ENCODE data around the gene CIC. TPM values are rescaled to one million over a fixed set of nuclear protein-coding genes. Genes with fewer than 3 reads are reported as not detected.

Gene CIC
- total and polyA plus RNA-seq, 2 of the 13 experiments (the other 11 are each of a cell fraction or from before 2014, with no cell fraction given) = 5.9 to 8.0 TPM

- peak; percentile 40; the same call in 1 of the 2 replicates for TF ChIP-seq SPEN (CRISPR knock-in tag; IDR thresholded peaks at IDR 0.05; ENCODE audit: low read depth)
- no peak for TF ChIP-seq RORA (CRISPR knock-in tag; IDR thresholded peaks at IDR 0.05)
- TF ChIP-seq ZNF3 (CRISPR knock-in tag; IDR thresholded peaks at IDR 0.05) = no peak
- no peak for TF ChIP-seq FOXK2 (IDR thresholded peaks at IDR 0.05)
- no peak for TF ChIP-seq ZNF333 (CRISPR knock-in tag; IDR thresholded peaks at IDR 0.05; ENCODE audit: borderline replicate concordance)
- no peak for TF ChIP-seq ZNF343 (CRISPR knock-in tag; IDR thresholded peaks at IDR 0.05)
- 0 out of 2 replicates have a peak, but pooled peaks have one; percentile 17 for TF ChIP-seq ZNF580 (CRISPR knock-in tag; IDR thresholded peaks at IDR 0.05; ENCODE audit: borderline replicate concordance, low read depth)
- TF ChIP-seq ZSCAN20 (CRISPR knock-in tag; IDR thresholded peaks at IDR 0.05; ENCODE audit: borderline replicate concordance) = no peak
- TF ChIP-seq, protein P1, sequence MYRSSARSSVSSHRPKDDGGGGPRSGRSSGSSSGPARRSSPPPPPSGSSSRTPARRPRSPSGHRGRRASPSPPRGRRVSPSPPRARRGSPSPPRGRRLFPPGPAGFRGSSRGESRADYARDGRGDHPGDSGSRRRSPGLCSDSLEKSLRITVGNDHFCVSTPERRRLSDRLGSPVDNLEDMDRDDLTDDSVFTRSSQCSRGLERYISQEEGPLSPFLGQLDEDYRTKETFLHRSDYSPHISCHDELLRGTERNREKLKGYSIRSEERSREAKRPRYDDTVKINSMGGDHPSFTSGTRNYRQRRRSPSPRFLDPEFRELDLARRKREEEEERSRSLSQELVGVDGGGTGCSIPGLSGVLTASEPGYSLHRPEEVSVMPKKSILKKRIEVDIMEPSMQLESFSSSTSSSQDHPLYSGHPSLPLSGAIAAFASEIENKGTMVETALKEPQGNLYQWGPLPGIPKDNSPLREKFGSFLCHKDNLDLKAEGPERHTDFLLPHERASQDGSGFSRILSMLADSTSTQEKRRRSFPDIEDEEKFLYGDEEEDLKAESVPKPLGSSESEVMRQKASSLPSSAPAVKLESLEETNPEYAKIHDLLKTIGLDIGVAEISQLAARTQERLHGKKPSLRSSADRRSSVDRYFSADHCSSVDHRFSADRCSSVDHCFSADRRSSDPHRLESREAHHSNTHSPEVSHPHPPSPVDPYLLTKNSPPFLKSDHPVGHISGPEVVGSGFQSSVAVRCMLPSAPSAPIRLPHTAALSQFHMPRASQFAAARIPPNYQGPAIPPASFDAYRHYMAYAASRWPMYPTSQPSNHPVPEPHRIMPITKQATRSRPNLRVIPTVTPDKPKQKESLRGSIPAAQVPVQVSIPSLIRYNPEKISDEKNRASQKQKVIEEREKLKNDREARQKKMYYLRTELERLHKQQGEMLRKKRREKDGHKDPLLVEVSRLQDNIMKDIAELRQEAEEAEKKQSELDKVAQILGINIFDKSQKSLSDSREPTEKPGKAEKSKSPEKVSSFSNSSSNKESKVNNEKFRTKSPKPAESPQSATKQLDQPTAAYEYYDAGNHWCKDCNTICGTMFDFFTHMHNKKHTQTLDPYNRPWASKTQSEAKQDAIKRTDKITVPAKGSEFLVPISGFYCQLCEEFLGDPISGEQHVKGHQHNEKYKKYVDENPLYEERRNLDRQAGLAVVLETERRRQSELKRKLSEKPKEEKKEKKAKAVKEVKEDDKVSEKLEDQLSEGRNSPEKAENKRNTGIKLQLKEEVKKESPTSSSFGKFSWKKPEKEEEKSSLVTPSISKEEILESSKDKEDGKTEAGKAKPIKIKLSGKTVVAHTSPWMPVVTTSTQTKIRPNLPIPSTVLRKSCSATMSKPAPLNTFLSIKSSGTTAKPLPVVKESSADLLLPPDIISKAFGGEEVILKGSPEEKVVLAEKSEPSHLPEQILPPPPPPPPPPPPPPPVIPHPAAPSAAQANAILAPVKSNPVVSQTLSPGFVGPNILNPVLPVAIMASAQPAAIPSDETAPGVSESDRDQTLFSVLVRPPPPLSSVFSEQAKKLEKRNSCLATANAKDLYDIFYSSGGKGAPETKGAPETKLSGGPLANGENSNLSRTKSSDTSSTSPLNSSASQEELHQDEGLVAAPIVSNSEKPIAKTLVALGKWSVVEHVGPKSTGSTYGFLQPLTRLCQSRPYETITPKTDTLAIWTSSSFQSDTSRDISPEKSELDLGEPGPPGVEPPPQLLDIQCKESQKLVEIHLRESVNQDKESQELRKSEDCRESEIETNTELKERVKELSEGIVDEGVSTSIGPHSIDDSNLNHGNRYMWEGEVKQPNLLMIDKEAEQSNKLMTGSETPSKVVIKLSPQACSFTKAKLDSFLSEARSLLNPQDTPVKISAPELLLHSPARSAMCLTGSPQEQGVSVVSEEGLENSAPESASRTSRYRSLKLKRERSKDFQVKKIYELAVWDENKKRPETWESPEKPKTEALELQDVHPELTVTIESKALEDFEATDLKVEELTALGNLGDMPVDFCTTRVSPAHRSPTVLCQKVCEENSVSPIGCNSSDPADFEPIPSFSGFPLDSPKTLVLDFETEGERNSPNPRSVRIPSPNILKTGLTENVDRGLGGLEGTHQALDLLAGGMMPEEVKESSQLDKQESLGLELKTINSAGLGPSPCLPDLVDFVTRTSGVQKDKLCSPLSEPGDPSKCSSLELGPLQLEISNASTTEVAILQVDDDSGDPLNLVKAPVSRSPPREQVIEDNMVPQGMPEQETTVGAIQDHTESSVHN (CRISPR knock-in tag; IDR thresholded peaks at IDR 0.05) = no peak
- no peak for TF ChIP-seq CHD2 (IDR thresholded peaks at IDR 0.05; ENCODE audit: low read depth, low read length)
- TF ChIP-seq, protein P2, sequence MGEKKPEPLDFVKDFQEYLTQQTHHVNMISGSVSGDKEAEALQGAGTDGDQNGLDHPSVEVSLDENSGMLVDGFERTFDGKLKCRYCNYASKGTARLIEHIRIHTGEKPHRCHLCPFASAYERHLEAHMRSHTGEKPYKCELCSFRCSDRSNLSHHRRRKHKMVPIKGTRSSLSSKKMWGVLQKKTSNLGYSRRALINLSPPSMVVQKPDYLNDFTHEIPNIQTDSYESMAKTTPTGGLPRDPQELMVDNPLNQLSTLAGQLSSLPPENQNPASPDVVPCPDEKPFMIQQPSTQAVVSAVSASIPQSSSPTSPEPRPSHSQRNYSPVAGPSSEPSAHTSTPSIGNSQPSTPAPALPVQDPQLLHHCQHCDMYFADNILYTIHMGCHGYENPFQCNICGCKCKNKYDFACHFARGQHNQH (CRISPR knock-in tag; IDR thresholded peaks at IDR 0.05) = no peak
- no peak for TF ChIP-seq POGZ (CRISPR knock-in tag; IDR thresholded peaks at IDR 0.05)
- TF ChIP-seq MAX (IDR thresholded peaks at IDR 0.05) = peak; percentile 40
- TF ChIP-seq ATF1 (CRISPR knock-in tag; IDR thresholded peaks at IDR 0.05) = no peak
- no peak for TF ChIP-seq EHMT2 (IDR thresholded peaks at IDR 0.05; ENCODE audit: borderline replicate concordance, low read depth, low read length)
- no peak for TF ChIP-seq ZNF350 (CRISPR knock-in tag; IDR thresholded peaks at IDR 0.05; ENCODE audit: borderline replicate concordance, low read depth)
- TF ChIP-seq NBN (conservative IDR thresholded peaks at IDR 0.05) = no peak
- TF ChIP-seq, protein P3, sequence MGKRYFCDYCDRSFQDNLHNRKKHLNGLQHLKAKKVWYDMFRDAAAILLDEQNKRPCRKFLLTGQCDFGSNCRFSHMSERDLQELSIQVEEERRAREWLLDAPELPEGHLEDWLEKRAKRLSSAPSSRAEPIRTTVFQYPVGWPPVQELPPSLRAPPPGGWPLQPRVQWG (CRISPR knock-in tag; IDR thresholded peaks at IDR 0.05; ENCODE audit: borderline replicate concordance, low read depth) = no peak
- TF ChIP-seq GABPA (IDR thresholded peaks at IDR 0.05; ENCODE audit: low read depth, low read length) = no peak
- no peak for TF ChIP-seq GABPA (CRISPR knock-in tag; IDR thresholded peaks at IDR 0.05; ENCODE audit: low read depth)
- TF ChIP-seq TMF1 (CRISPR knock-in tag; IDR thresholded peaks at IDR 0.05; ENCODE audit: low read depth) = no peak
These were observed 14.4 kb downstream of the CIC start (continued) for GRCh38 chr19:42283188-42284065.
